Mesodermal cell (in vitro differentiated cells): ENCODE measurements around the gene RNU2-63P.
"Not testable (repeated sequence)": the region's sequence is repeated elsewhere in the genome, so short reads cannot be mapped to it uniquely, and the experiment has no call there.

Experiments used
- H3K27ac ChIP-seq: 2 replicates; pipeline ENCODE4 v1.7.0; 2013; ENCODE audit warnings: mild to moderate bottlenecking, low read depth, low read length, moderate library complexity; ENCODE audit not compliant: severe bottlenecking
- H3K36me3 ChIP-seq: 2 replicates; pipeline ENCODE4 v1.7.1; 2013; ENCODE audit warnings: mild to moderate bottlenecking, low read length, moderate library complexity; ENCODE audit not compliant: control insufficient read depth, insufficient read depth
- H3K4me1 ChIP-seq: one replicate; pipeline ENCODE4 v1.7.1; 2013; ENCODE audit warnings: mild to moderate bottlenecking, low read length; ENCODE audit not compliant: insufficient read depth, control insufficient read depth, poor library complexity, severe bottlenecking
- H3K4me3 ChIP-seq: 2 replicates; pipeline ENCODE4 v1.7.0; 2013; ENCODE audit warnings: low read length, control low read depth, mild to moderate bottlenecking; ENCODE audit not compliant: insufficient read depth, poor library complexity, severe bottlenecking; ENCODE audit errors: extremely low read depth
- H3K9me3 ChIP-seq: 2 replicates; pipeline ENCODE4 v1.7.1; 2013; ENCODE audit warnings: mild to moderate bottlenecking, low read length, moderate library complexity; ENCODE audit not compliant: control insufficient read depth
- WGBS, 2 experiments: methylation state at CpG; one replicate each; pipeline ENCODE4 v1.1.5; 2013; ENCODE audit warnings: missing lambda C conversion rate in 2 of 2; ENCODE audit not compliant: insufficient coverage in 2 of 2; 5-methylcytosine and 5-hydroxymethylcytosine counted together

RNU2-63P gene

GRCh38 chr2:88027697-88028389, 11.5 kb upstream of the RNU2-63P start:
- Histone ChIP-seq H3K4me1 (no peaks in the 10 kb centered on the region), H3K36me3 (peaks cover 41% of the 10 kb centered on the region), H3K9me3 (no peaks in the 10 kb centered on the region), H3K4me3 (no peak overlapping the region), H3K27ac (no peak overlapping the region)
- 95 to 98% methylated on average over 7 to 8 of the region's 10 CpGs for WGBS, 2 experiments

GRCh38 chr2:88024509-88024908, 8.2 kb upstream of the RNU2-63P start:
- WGBS, 2 experiments, result 50 to 81% methylated on average over 2 to 5 of the region's 6 CpGs
- Histone ChIP-seq H3K9me3 (no peaks in the 10 kb centered on the region), H3K36me3 (peaks cover 26% of the 10 kb centered on the region), H3K27ac (no peak overlapping the region), H3K4me1 (no peaks in the 10 kb centered on the region), H3K4me3 (no peak overlapping the region)

- Histone ChIP-seq H3K4me3 (no peak overlapping the region), H3K4me1 (peaks cover 1% of the 10 kb centered on the region)
- WGBS, 2 experiments, result 97 to 100% methylated on average over 4 of the region's 5 CpGs
Measured at GRCh38 chr2:88022669-88022921, 6.2 kb upstream of the RNU2-63P start.

GRCh38 chr2:88019985-88020384, 3.6 kb upstream of the RNU2-63P start:
- Histone ChIP-seq H3K4me3 (no peak overlapping the region), H3K36me3 (no peaks in the 10 kb centered on the region), H3K27ac (no peak overlapping the region), H3K4me1 (peaks cover 6% of the 10 kb centered on the region), H3K9me3 (no peaks in the 10 kb centered on the region)
- 81 to 100% methylated on average over 1 to 3 of the region's 3 CpGs for WGBS, 2 experiments

More at GRCh38 chr2:88022669-88022921, 6.2 kb upstream of the RNU2-63P start:
- H3K9me3 ChIP-seq, result no peaks in the 10 kb centered on the region
- no peak overlapping the region for H3K27ac ChIP-seq
- H3K36me3 ChIP-seq, result peaks cover 8% of the 10 kb centered on the region

- peaks cover 6% of the 10 kb centered on the region for H3K4me1 ChIP-seq
- WGBS, 2 experiments, result 85 to 87% methylated on average over 6 of the region's 6 CpGs
- no peaks in the 10 kb centered on the region for H3K9me3 ChIP-seq
- no peak overlapping the region for H3K27ac ChIP-seq
- H3K4me3 ChIP-seq, result no peak overlapping the region
- no peaks in the 10 kb centered on the region for H3K36me3 ChIP-seq
Measured at GRCh38 chr2:88018909-88019308, 2.6 kb upstream of the RNU2-63P start.

- not testable (repeated sequence) for H3K27ac ChIP-seq, H3K36me3 ChIP-seq, H3K4me3 ChIP-seq, H3K9me3 ChIP-seq, H3K4me1 ChIP-seq
- 89 to 91% methylated on average over 9 of the region's 11 CpGs for WGBS, 2 experiments
Measured at GRCh38 chr2:88018077-88018805, 1.9 kb upstream of the RNU2-63P start.

GRCh38 chr2:88017780-88018038, 1.4 kb upstream of the RNU2-63P start:
- WGBS, 2 experiments, result 89 to 100% methylated on average over 1 of the region's 2 CpGs
- not testable (repeated sequence) for H3K4me1 ChIP-seq, H3K9me3 ChIP-seq, H3K4me3 ChIP-seq, H3K27ac ChIP-seq, H3K36me3 ChIP-seq

- peaks cover 6% of the 10 kb centered on the region for H3K4me1 ChIP-seq
- H3K27ac ChIP-seq, result peak overlapping the region; percentile 99
- H3K36me3 ChIP-seq, result no peaks in the 10 kb centered on the region
- H3K4me3 ChIP-seq, result peak overlapping the region; percentile 58
- 27 to 34% methylated on average over 32 to 37 of the region's 46 CpGs for WGBS, 2 experiments
- no peaks in the 10 kb centered on the region for H3K9me3 ChIP-seq
Measured at GRCh38 chr2:88016960-88017779, 823 bp upstream of the RNU2-63P start.

GRCh38 chr2:88011011-88011410, 5.3 kb downstream of the RNU2-63P start:
- no CpG with 5 or more reads among the region's 1 CpG for WGBS, 2 experiments
- peak overlapping the region; percentile 6 for H3K27ac ChIP-seq
- H3K36me3 ChIP-seq, result no peaks in the 10 kb centered on the region
- H3K4me3 ChIP-seq, result no peak overlapping the region
- no peaks in the 10 kb centered on the region for H3K9me3 ChIP-seq
- peaks cover 4% of the 10 kb centered on the region for H3K4me1 ChIP-seq

- WGBS, 2 experiments, result 75 to 88% methylated on average over 1 of the region's 1 CpG
- H3K27ac ChIP-seq, result no peak overlapping the region
Measured at GRCh38 chr2:88010136-88010535, 6.2 kb downstream of the RNU2-63P start.

More at GRCh38 chr2:88010136-88010535, 6.2 kb downstream of the RNU2-63P start:
- H3K9me3 ChIP-seq, result no peaks in the 10 kb centered on the region
- H3K4me1 ChIP-seq, result peaks cover 4% of the 10 kb centered on the region
- no peaks in the 10 kb centered on the region for H3K36me3 ChIP-seq
- H3K4me3 ChIP-seq, result no peak overlapping the region
